GM21447 (cell line): ENCODE data around the gene ZNG1F.
A peak's percentile ranks its signal among the peaks of the same experiment; 100 is the strongest.
"Not testable (repeated sequence)": the region's sequence is repeated elsewhere in the genome, so short reads cannot be mapped to it uniquely, and the experiment has no call there.

Experiments
- ATAC-seq: cut with Tn5 transposase; IDR thresholded peaks from one replicate; pipeline ENCODE4 v1.9.1; 2021; ENCODE audit not compliant: unreplicated experiment

Gene ZNG1F

GRCh38 chr9:41123812-41124211 lies 65.3 kb downstream of the ZNG1F start:
- ATAC-seq: not testable (repeated sequence)

GRCh38 chr9:41123396-41123795 lies 65.7 kb downstream of the ZNG1F start:
- ATAC-seq: not testable (repeated sequence)

GRCh38 chr9:41120696-41121095 lies 68.4 kb downstream of the ZNG1F start:
- not testable (repeated sequence) for ATAC-seq

- ATAC-seq: not testable (repeated sequence)
Measured at GRCh38 chr9:41119719-41120118, 69.4 kb downstream of the ZNG1F start.

- ATAC-seq: not testable (repeated sequence)
Measured at GRCh38 chr9:41119311-41119710, 69.8 kb downstream of the ZNG1F start.

- ATAC-seq: not testable (repeated sequence)
Measured at GRCh38 chr9:41113348-41113747, 75.8 kb downstream of the ZNG1F start.

GRCh38 chr9:41111414-41111813 lies 77.7 kb downstream of the ZNG1F start:
- not testable (repeated sequence) for ATAC-seq

- not testable (repeated sequence) for ATAC-seq
Measured at GRCh38 chr9:41110913-41111312, 78.2 kb downstream of the ZNG1F start.

GRCh38 chr9:41109253-41109652 lies 79.9 kb downstream of the ZNG1F start:
- ATAC-seq: not testable (repeated sequence)

- not testable (repeated sequence) for ATAC-seq
Measured at GRCh38 chr9:41108816-41109215, 80.3 kb downstream of the ZNG1F start.

GRCh38 chr9:41106472-41107116 lies 82.5 kb downstream of the ZNG1F start:
- not testable (repeated sequence) for ATAC-seq

- ATAC-seq: not testable (repeated sequence)
Measured at GRCh38 chr9:41105557-41106253, 83.4 kb downstream of the ZNG1F start.

GRCh38 chr9:41104542-41104941 lies 84.6 kb downstream of the ZNG1F start:
- not testable (repeated sequence) for ATAC-seq

GRCh38 chr9:41100508-41100907 lies 88.6 kb downstream of the ZNG1F start:
- ATAC-seq: not testable (repeated sequence)

- not testable (repeated sequence) for ATAC-seq
Measured at GRCh38 chr9:41098759-41099158, 90.4 kb downstream of the ZNG1F start.

- ATAC-seq: not testable (repeated sequence)
Measured at GRCh38 chr9:41095060-41095459, 94.1 kb downstream of the ZNG1F start.

- not testable (repeated sequence) for ATAC-seq
Measured at GRCh38 chr9:41094010-41094773, 94.9 kb downstream of the ZNG1F start.

GRCh38 chr9:41090922-41091321 lies 98.2 kb downstream of the ZNG1F start:
- ATAC-seq: not testable (repeated sequence)

- ATAC-seq: not testable (repeated sequence)
Measured at GRCh38 chr9:41090386-41090785, 98.7 kb downstream of the ZNG1F start.

GRCh38 chr9:41088450-41089059 lies 100.6 kb downstream of the ZNG1F start:
- peak; percentile 53 for ATAC-seq

GRCh38 chr9:41087929-41088328 lies 101.2 kb downstream of the ZNG1F start:
- not testable (repeated sequence) for ATAC-seq
